Type B pancreatic cell (in vitro differentiated cells): ENCODE data around the gene SERINC5. TPM values are rescaled to one million over a fixed set of nuclear protein-coding genes. Genes with fewer than 3 reads are reported as not detected.
"Not testable (repeated sequence)": the region's sequence is repeated elsewhere in the genome, so short reads cannot be mapped to it uniquely, and the experiment has no call there.

Experiments
- DNase-seq: peaks from one replicate; pipeline ENCODE4 v3.0.0; 2021; ENCODE audit warnings: mixed read lengths; ENCODE audit not compliant: unreplicated experiment; ENCODE audit errors: extremely low spot score
- H3K27ac Mint-ChIP-seq: 2 replicates; pipeline ENCODE4 v1.8.0; 2021; ENCODE audit warnings: mild to moderate bottlenecking, mixed read lengths
- H3K27me3 Mint-ChIP-seq: 2 replicates; pipeline ENCODE4 v1.8.0; 2021; ENCODE audit warnings: mixed read lengths
- H3K36me3 Mint-ChIP-seq: 2 replicates; pipeline ENCODE4 v1.8.0; 2021; ENCODE audit warnings: mixed read lengths
- H3K4me1 Mint-ChIP-seq: one replicate; pipeline ENCODE4 v1.8.0; 2021; ENCODE audit warnings: mixed read lengths; ENCODE audit not compliant: unreplicated experiment
- H3K4me3 Mint-ChIP-seq: 2 replicates; pipeline ENCODE4 v1.8.0; 2021; ENCODE audit warnings: mild to moderate bottlenecking, mixed read lengths
- H3K9me3 Mint-ChIP-seq: 2 replicates; pipeline ENCODE4 v1.8.0; 2021; ENCODE audit warnings: mixed read lengths
- CTCF ChIP-seq: fragments of 200-600 bp; sonication (generic); conservative IDR thresholded peaks from 2 replicates; pipeline ENCODE4 v1.5.0; 2021; ENCODE audit warnings: antibody characterized with exemption, mild to moderate bottlenecking
- total RNA-seq: library from RNA; stranded (reverse); gene quantifications from 2 replicates; pipeline ENCODE4 v1.2.1, GENCODE V29; 2021; ENCODE audit warnings: low replicate concordance

SERINC5 gene
- total RNA-seq, 1 donor from 2014 or later = 59.0 TPM

- DNase-seq = no peak
- TF ChIP-seq CTCF = no peak
- Mint-ChIP-seq H3K27me3 (no peaks in the 10 kb centered on the region), H3K27ac (peak overlapping the region; percentile 21), H3K36me3 (peaks cover 10% of the 10 kb centered on the region), H3K9me3 (no peaks in the 10 kb centered on the region), H3K4me3 (no peak overlapping the region), H3K4me1 (peaks cover 12% of the 10 kb centered on the region)
Measured at GRCh38 chr5:80205846-80206245, 50.0 kb downstream of the SERINC5 start.

- TF ChIP-seq CTCF = no peak
- no peaks in the 10 kb centered on the region for H3K27me3 Mint-ChIP-seq
- H3K27ac Mint-ChIP-seq = peak overlapping the region; percentile 76
- H3K9me3 Mint-ChIP-seq = no peaks in the 10 kb centered on the region
- peak overlapping the region; percentile 33 for H3K4me3 Mint-ChIP-seq
- peaks cover 10% of the 10 kb centered on the region for H3K36me3 Mint-ChIP-seq
- DNase-seq = no peak
- H3K4me1 Mint-ChIP-seq = peaks cover 10% of the 10 kb centered on the region
Measured at GRCh38 chr5:80204808-80205614, 50.8 kb downstream of the SERINC5 start.

- DNase-seq, H3K27ac Mint-ChIP-seq, H3K4me3 Mint-ChIP-seq, H3K4me1 Mint-ChIP-seq, H3K9me3 Mint-ChIP-seq, H3K27me3 Mint-ChIP-seq: not testable (repeated sequence)
- peaks cover 21% of the 10 kb centered on the region for H3K36me3 Mint-ChIP-seq
Measured at GRCh38 chr5:80201763-80202162, 54.1 kb downstream of the SERINC5 start.

GRCh38 chr5:80198920-80199319 is 56.9 kb downstream of the SERINC5 start:
- no peaks in the 10 kb centered on the region for H3K27me3 Mint-ChIP-seq
- no peak overlapping the region for H3K4me3 Mint-ChIP-seq
- no peaks in the 10 kb centered on the region for H3K9me3 Mint-ChIP-seq
- no peak for TF ChIP-seq CTCF
- peaks cover 19% of the 10 kb centered on the region for H3K4me1 Mint-ChIP-seq
- peak overlapping the region; percentile 23 for H3K27ac Mint-ChIP-seq
- peaks cover 31% of the 10 kb centered on the region for H3K36me3 Mint-ChIP-seq
- DNase-seq = no peak

- Mint-ChIP-seq H3K9me3 (no peaks in the 10 kb centered on the region), H3K27ac (no peak overlapping the region), H3K4me3 (no peak overlapping the region), H3K36me3 (peaks cover 31% of the 10 kb centered on the region), H3K4me1 (peaks cover 24% of the 10 kb centered on the region), H3K27me3 (no peaks in the 10 kb centered on the region)
- no peak for TF ChIP-seq CTCF
- no peak for DNase-seq
Measured at GRCh38 chr5:80198399-80198798, 57.4 kb downstream of the SERINC5 start.

- peaks cover 42% of the 10 kb centered on the region for H3K4me1 Mint-ChIP-seq
- peak overlapping the region; percentile 19 for H3K27ac Mint-ChIP-seq
- peak overlapping the region; percentile 14 for H3K4me3 Mint-ChIP-seq
- no peak for DNase-seq
- no peaks in the 10 kb centered on the region for H3K27me3 Mint-ChIP-seq
- peaks cover 21% of the 10 kb centered on the region for H3K36me3 Mint-ChIP-seq
- no peaks in the 10 kb centered on the region for H3K9me3 Mint-ChIP-seq
- TF ChIP-seq CTCF = no peak
Measured at GRCh38 chr5:80195837-80196400, 59.9 kb downstream of the SERINC5 start.
